Parathyroid adenoma (tissue), 2 donors: Measurements from ENCODE around the gene TSHZ2.

Experiments
- H2AFZ ChIP-seq: fragments of 300-600 bp; sonication (generic); one replicate; pipeline ENCODE4 v1.7.0; 2017; ENCODE audit warnings: antibody characterized with exemption, mild to moderate bottlenecking
- H3K27ac ChIP-seq: fragments of 300-600 bp; sonication (generic); one replicate; pipeline ENCODE4 v1.7.0; 2017
- H3K27me3 ChIP-seq: fragments of 300-600 bp; sonication (generic); one replicate; pipeline ENCODE4 v1.7.0; 2017; ENCODE audit warnings: low read length; ENCODE audit not compliant: control insufficient read depth, insufficient read depth
- H3K36me3 ChIP-seq: fragments of 300-600 bp; sonication (generic); one replicate; pipeline ENCODE4 v1.7.0; 2017; ENCODE audit warnings: low read length; ENCODE audit not compliant: control insufficient read depth, insufficient read depth
- H3K4me1 ChIP-seq: fragments of 300-600 bp; sonication (generic); one replicate; pipeline ENCODE4 v1.7.0; 2017; ENCODE audit warnings: control low read depth
- H3K4me2 ChIP-seq: fragments of 300-600 bp; sonication (generic); one replicate; pipeline ENCODE4 v1.7.0; 2017; ENCODE audit warnings: low read length
- H3K4me3 ChIP-seq: fragments of 300-600 bp; sonication (generic); one replicate; pipeline ENCODE4 v1.7.0; 2017; ENCODE audit warnings: low read depth, low read length
- H3K79me2 ChIP-seq: fragments of 300-600 bp; sonication (generic); one replicate; pipeline ENCODE4 v1.7.0; 2017; ENCODE audit warnings: control low read depth
- H3K9ac ChIP-seq: fragments of 300-600 bp; sonication (generic); one replicate; pipeline ENCODE4 v1.7.0; 2017; ENCODE audit warnings: mild to moderate bottlenecking
- H3K9me3 ChIP-seq: fragments of 300-600 bp; sonication (generic); one replicate; pipeline ENCODE4 v1.7.0; 2017; ENCODE audit warnings: low read length; ENCODE audit not compliant: control insufficient read depth
- TF ChIP-seq, protein P1 (sequence below): fragments of 300-600 bp; sonication (generic); IDR thresholded peaks from one replicate; pipeline ENCODE4 v1.7.0; 2017; ENCODE audit warnings: antibody characterized with exemption, mild to moderate bottlenecking
- donor health status: primary hyperparathyroidism.

Gene TSHZ2

GRCh38 chr20:53383916-53384315, 411.8 kb downstream of the TSHZ2 start:
- Histone ChIP-seq H3K4me1 (peaks cover 7% of the 10 kb centered on the region), H3K27ac (no peak overlapping the region), H3K4me3 (no peak overlapping the region), H3K79me2 (no peaks in the 10 kb centered on the region), H3K36me3 (no peaks in the 10 kb centered on the region), H2AFZ (peak overlapping the region; percentile 24), H3K9me3 (no peaks in the 10 kb centered on the region), H3K4me2 (no peak overlapping the region), H3K27me3 (no peaks in the 10 kb centered on the region), H3K9ac (no peak overlapping the region)
- TF ChIP-seq, protein P1, sequence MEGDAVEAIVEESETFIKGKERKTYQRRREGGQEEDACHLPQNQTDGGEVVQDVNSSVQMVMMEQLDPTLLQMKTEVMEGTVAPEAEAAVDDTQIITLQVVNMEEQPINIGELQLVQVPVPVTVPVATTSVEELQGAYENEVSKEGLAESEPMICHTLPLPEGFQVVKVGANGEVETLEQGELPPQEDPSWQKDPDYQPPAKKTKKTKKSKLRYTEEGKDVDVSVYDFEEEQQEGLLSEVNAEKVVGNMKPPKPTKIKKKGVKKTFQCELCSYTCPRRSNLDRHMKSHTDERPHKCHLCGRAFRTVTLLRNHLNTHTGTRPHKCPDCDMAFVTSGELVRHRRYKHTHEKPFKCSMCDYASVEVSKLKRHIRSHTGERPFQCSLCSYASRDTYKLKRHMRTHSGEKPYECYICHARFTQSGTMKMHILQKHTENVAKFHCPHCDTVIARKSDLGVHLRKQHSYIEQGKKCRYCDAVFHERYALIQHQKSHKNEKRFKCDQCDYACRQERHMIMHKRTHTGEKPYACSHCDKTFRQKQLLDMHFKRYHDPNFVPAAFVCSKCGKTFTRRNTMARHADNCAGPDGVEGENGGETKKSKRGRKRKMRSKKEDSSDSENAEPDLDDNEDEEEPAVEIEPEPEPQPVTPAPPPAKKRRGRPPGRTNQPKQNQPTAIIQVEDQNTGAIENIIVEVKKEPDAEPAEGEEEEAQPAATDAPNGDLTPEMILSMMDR, result no peak

- Histone ChIP-seq H3K36me3 (no peaks in the 10 kb centered on the region), H3K27me3 (no peaks in the 10 kb centered on the region), H3K4me1 (peaks cover 6% of the 10 kb centered on the region), H3K9me3 (no peaks in the 10 kb centered on the region), H3K4me2 (no peak overlapping the region), H3K27ac (no peak overlapping the region), H3K4me3 (no peak overlapping the region), H2AFZ (no peak overlapping the region), H3K9ac (no peak overlapping the region), H3K79me2 (no peaks in the 10 kb centered on the region)
- TF ChIP-seq, protein P1, result no peak
Observed at GRCh38 chr20:53384392-53384791, 412.2 kb downstream of the TSHZ2 start.

GRCh38 chr20:53385941-53386767, 414.0 kb downstream of the TSHZ2 start:
- Histone ChIP-seq H2AFZ (no peak overlapping the region), H3K4me3 (no peak overlapping the region), H3K36me3 (no peaks in the 10 kb centered on the region), H3K27ac (peak overlapping the region; percentile 20), H3K4me2 (no peak overlapping the region), H3K79me2 (no peaks in the 10 kb centered on the region), H3K9me3 (no peaks in the 10 kb centered on the region), H3K27me3 (no peaks in the 10 kb centered on the region), H3K9ac (no peak overlapping the region), H3K4me1 (no peaks in the 10 kb centered on the region)
- TF ChIP-seq, protein P1, result no peak

- TF ChIP-seq, protein P1, result no peak
Observed at GRCh38 chr20:53387983-53388675, 416.0 kb downstream of the TSHZ2 start.

More at GRCh38 chr20:53387983-53388675, 416.0 kb downstream of the TSHZ2 start:
- Histone ChIP-seq H3K9ac (no peak overlapping the region), H3K79me2 (no peaks in the 10 kb centered on the region), H3K4me3 (no peak overlapping the region), H3K27me3 (no peaks in the 10 kb centered on the region), H3K4me1 (no peaks in the 10 kb centered on the region), H3K27ac (no peak overlapping the region), H2AFZ (no peak overlapping the region), H3K4me2 (no peak overlapping the region), H3K9me3 (no peaks in the 10 kb centered on the region), H3K36me3 (no peaks in the 10 kb centered on the region)
